Fibroblast of pulmonary artery (primary cell): ENCODE data around the gene JARID2.
"Not testable (repeated sequence)": the region's sequence is repeated elsewhere in the genome, so short reads cannot be mapped to it uniquely, and the experiment has no call there.

Experiments
- DNase-seq: peaks from one replicate; pipeline ENCODE4 v3.0.0-alpha.2; 2010; ENCODE audit warnings: low read depth
- H3K4me3 ChIP-seq: replicated peaks from 2 replicates; pipeline ENCODE4 v1.5.1; 2011; ENCODE audit warnings: low read depth, mild to moderate bottlenecking, control low read depth, low read length, moderate library complexity
- CTCF ChIP-seq: IDR thresholded peaks from 2 replicates; pipeline ENCODE4 v1.5.1; 2011; ENCODE audit warnings: mild to moderate bottlenecking, control low read depth, low read length, inconsistent platforms; ENCODE audit errors: missing control alignments

JARID2 gene

GRCh38 chr6:15320693-15321092, 74.8 kb downstream of the JARID2 start:
- no peak overlapping the region for H3K4me3 ChIP-seq
- peak; percentile 53 for DNase-seq
- TF ChIP-seq CTCF = no peak

- no peak for TF ChIP-seq CTCF
- H3K4me3 ChIP-seq = no peak overlapping the region
- DNase-seq = no peak
Measured at GRCh38 chr6:15322184-15322583, 76.3 kb downstream of the JARID2 start.

GRCh38 chr6:15322781-15323536, 77.1 kb downstream of the JARID2 start:
- TF ChIP-seq CTCF = no peak
- no peak overlapping the region for H3K4me3 ChIP-seq
- DNase-seq = no peak

DNA sequence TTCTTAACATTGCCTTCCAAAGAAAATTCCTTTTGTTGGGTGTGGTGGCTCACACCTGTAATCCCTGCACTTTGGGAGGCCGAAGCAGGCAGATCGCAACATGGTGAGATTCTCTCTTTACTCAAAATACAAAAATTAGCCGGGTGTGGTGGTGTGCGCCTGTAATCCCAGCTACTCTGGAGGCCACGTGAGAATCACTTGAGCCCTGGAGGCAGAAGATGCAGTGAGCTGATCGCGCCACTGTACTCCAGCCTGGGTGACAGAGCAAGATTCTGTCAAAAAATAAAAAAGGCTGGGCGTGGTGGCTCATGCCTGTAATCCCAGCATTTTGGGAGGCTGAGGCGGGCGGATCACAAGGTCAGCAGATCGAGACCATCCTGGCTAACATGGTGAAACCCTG, 77.7 kb downstream of the JARID2 start:
- not testable (repeated sequence) for H3K4me3 ChIP-seq, DNase-seq

GRCh38 chr6:15324427-15324985, 78.6 kb downstream of the JARID2 start:
- no peak for DNase-seq
- H3K4me3 ChIP-seq = no peak overlapping the region
- TF ChIP-seq CTCF = no peak

DNA sequence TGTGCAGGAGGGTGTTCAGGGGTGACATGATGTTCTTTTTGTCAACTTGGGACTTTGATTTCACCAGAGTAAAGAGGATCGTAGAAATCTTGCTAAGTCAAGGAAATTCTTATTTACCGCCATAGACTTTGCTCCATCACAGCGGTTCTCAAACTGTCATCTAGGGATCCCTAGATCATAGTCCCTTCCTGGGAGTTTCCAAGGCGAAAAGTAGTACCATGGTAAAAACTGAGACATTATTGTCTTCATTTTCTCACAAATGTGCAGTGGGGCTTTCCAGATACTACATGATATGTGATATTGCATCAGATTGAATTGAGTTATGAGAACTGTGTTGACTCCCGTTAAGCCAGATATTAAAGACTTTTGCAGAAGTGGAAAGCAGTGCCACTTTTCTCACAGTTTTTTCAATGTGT, 79.7 kb downstream of the JARID2 start:
- no peak for TF ChIP-seq CTCF
- no peak for DNase-seq
- no peak overlapping the region for H3K4me3 ChIP-seq

DNA sequence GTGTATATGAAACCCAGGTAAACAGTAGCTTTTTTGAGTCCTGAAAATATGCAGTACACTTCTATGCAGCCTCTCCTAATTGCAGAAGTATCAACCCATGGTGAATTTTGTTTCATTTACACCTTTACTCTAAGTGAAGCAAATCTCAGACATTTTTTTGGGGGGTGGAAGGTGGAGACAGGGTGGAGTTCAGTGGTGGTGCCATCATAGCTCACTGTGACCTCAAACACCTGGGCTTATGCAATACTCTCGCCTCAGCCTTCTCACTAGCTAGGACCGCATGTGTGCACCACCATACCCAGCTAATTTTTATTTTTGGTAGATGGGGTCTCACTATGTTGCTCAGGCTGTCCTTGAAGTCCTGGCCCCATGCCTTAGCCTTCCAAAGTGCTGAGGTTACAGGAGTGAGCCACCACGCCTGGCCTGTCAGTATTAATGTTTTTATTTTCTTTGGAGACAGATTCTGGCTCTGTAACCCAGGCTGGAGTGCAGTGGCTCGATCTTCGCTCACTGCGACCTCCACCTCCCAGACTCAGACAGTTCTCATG, 80.3 kb downstream of the JARID2 start:
- no peak for TF ChIP-seq CTCF
- no peak for DNase-seq
- H3K4me3 ChIP-seq = no peak overlapping the region
